HFFc6 (cell line): ENCODE data around the gene ULK1. TPM values are rescaled to one million over a fixed set of nuclear protein-coding genes. Genes with fewer than 3 reads are reported as not detected.
"Not testable (repeated sequence)": the region's sequence is repeated elsewhere in the genome, so short reads cannot be mapped to it uniquely, and the experiment has no call there.

ENCODE experiments used
- DNase-seq: peaks from one replicate; pipeline ENCODE4 v3.0.0-alpha.2; 2018
- H3K27ac Mint-ChIP-seq: 2 replicates; pipeline ENCODE4 v1.8.0; 2020; ENCODE audit warnings: mild to moderate bottlenecking, mixed read lengths
- H3K27me3 Mint-ChIP-seq: 2 replicates; pipeline ENCODE4 v1.8.0; 2021; ENCODE audit warnings: mild to moderate bottlenecking, moderate library complexity, mixed read lengths; ENCODE audit not compliant: insufficient read depth
- H3K36me3 Mint-ChIP-seq: 2 replicates; pipeline ENCODE4 v1.8.0; 2021; ENCODE audit warnings: low read depth, mixed read lengths
- H3K4me1 Mint-ChIP-seq: 2 replicates; pipeline ENCODE4 v1.8.0; 2020; ENCODE audit warnings: low read depth, mixed read lengths
- H3K4me3 Mint-ChIP-seq: 2 replicates; pipeline ENCODE4 v1.8.0; 2020; ENCODE audit warnings: mild to moderate bottlenecking, moderate library complexity, mixed read lengths
- H3K9me3 Mint-ChIP-seq: 2 replicates; pipeline ENCODE4 v1.8.0; 2020; ENCODE audit warnings: mild to moderate bottlenecking, mixed read lengths
- CTCF ChIP-seq: fragments of 200-600 bp; sonication (generic); IDR thresholded peaks from 2 replicates; pipeline ENCODE4 v1.5.0; 2021; ENCODE audit warnings: antibody characterized with exemption, mild to moderate bottlenecking
- total RNA-seq, 6 experiments: library from RNA; stranded (reverse); fragmentation: NEBNext Ultra II Directional; extraction: Animal tissue kit (Norgen Biotek cat#: 25700); gene quantifications; 2 replicates in 1 of 6; 3 replicates in 5 of 6; pipeline ENCODE4 v1.2.3, GENCODE V29; 2021

Gene ULK1
- total RNA-seq, 6 experiments from 2014 or later: 21.4 to 35.0 (median 25.5) TPM

DNA sequence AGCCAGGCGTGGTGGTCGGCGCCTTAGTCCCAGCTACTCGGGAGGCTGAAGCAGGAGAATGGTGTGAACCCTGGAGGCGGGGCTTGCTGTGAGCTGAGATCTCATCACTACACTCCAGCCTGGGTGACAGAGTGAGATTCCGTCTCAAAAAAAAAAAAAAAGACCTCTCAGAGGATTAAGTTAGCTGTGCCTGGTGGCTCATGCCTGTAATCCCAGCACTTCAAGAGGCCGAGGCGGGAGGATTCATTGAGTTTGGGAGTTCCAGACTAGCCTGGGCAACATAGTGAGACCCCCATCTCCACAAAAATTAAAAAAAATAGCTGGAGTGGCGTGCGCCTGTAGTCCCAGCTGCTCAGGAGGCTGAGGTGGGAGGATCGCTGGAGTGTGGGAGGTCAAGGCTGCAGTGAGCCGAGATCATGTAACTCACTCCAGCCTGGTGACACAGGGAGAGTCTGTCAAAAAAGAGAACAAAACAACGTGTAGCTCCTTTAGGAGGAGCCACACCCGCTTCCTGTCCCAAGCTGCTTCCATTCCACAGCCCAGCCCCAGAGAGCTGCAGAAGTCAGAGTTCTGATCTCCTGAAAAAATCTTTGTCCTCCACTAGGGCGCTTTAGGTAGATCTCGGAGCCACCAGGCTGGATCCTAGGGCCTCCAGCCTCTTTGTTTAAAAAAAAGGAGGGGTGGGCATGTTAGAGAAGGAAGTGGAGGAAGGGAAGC, 11.5 kb upstream of the ULK1 start:
- DNase-seq: no peak
- H3K9me3 Mint-ChIP-seq: peaks cover 12% of the 10 kb centered on the region
- no peak overlapping the region for H3K27ac Mint-ChIP-seq
- peaks cover 8% of the 10 kb centered on the region for H3K36me3 Mint-ChIP-seq
- H3K4me3 Mint-ChIP-seq: no peak overlapping the region
- H3K27me3 Mint-ChIP-seq: peaks cover 22% of the 10 kb centered on the region
- peaks cover 9% of the 10 kb centered on the region; the same call in 1 of the 2 replicates for H3K4me1 Mint-ChIP-seq
- peak; percentile 21; the same call in 1 of the 2 replicates for TF ChIP-seq CTCF

DNA sequence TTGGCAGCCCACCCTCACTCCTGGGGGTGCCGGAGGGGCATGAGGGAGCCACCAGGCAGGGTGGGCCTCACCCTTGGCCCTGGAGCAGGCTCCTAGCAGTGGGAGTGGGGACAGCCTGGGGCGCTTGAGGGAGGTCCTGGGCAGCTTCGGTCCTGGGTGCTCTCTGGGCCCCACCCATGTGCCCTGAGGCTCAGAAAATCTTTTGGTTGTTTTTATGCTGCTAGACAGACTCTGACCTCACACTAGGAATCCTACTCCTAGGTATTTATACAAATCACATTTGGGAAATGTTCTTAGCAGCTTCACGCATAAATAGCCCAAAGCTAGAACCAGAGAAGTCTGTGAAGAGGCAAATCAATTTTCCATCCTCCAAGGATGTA, 10.9 kb upstream of the ULK1 start:
- Mint-ChIP-seq H3K9me3 (peaks cover 12% of the 10 kb centered on the region), H3K27me3 (peaks cover 18% of the 10 kb centered on the region), H3K4me1 (peaks cover 9% of the 10 kb centered on the region; the same call in 1 of the 2 replicates), H3K36me3 (peaks cover 8% of the 10 kb centered on the region), H3K4me3 (no peak overlapping the region), H3K27ac (no peak overlapping the region)
- TF ChIP-seq CTCF: peak; percentile 5
- DNase-seq: no peak

DNA sequence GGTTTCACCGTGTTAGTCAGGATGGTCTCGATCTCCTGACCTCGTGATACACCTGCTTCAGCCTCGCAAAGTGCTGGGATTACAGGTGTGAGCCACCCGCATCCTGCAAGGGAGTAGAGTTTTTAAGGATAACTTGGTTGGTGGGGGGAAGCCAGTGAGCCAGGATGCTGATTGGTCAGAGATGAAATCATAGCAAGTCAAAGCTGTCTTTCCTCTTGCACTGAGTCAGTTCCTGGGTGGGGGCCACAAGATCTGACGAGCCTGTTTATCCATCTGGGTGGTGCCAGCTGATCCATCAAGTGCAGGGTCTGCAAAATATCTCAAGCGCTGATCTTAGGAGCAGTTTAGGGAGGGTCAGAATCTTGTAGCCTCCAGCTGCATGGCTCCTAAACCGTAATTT, 9.3 kb upstream of the ULK1 start:
- H3K36me3 Mint-ChIP-seq, H3K27ac Mint-ChIP-seq: not testable (repeated sequence)

DNA sequence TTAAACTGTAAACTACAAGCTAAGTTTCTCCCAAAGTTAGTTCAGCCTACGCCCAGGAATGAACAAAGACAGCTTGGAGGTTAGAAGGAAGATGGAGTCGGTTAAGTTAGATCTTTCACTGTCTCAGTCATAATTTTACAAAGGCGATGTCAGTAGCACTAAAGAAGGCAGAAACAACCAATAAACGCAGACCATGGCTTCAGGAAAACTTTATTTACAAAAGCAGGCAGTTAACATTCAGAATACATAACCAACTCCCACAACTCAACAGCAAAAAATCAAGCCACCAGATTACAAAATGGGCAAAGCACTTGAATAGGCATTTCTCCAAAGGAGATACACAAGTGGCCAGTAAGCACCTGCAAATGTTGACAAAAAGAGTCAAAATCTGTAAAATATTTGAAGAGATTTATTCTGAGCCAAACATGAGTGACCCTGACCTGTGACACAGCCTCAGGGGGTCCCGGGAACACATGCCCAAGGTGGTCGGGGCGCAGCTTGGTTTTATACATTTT, 8.8 kb upstream of the ULK1 start:
- Mint-ChIP-seq H3K27me3 (peaks cover 10% of the 10 kb centered on the region), H3K4me3 (no peak overlapping the region), H3K4me1 (peaks cover 9% of the 10 kb centered on the region; the same call in 1 of the 2 replicates), H3K9me3 (peaks cover 12% of the 10 kb centered on the region), H3K36me3 (peaks cover 8% of the 10 kb centered on the region), H3K27ac (no peak overlapping the region)
- no peak for DNase-seq
- TF ChIP-seq CTCF: no peak

More for the DNA sequence above, 9.3 kb upstream of the ULK1 start:
- H3K9me3 Mint-ChIP-seq: peaks cover 12% of the 10 kb centered on the region
- H3K4me1 Mint-ChIP-seq, H3K27me3 Mint-ChIP-seq, DNase-seq, H3K4me3 Mint-ChIP-seq: not testable (repeated sequence)

DNA sequence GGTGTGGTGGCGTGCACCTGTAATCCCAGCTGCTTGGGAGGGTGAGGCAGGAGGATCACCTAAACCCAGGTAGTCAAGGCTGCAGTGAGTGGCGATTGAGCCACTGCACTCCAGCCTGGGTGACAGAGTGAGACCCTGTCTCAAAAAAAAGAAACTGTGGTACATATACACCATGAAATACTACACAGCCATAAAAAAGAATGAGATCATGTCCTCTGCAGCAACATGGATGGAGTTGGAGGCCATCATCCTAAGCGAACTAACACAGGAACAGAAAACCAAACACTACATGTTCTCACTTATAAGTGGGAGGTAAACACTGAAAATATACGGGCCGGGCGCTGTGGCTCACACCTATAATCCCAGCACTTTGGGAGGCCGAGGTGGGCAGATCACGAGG, 2.7 kb upstream of the ULK1 start:
- H3K36me3 Mint-ChIP-seq, H3K27ac Mint-ChIP-seq, H3K4me3 Mint-ChIP-seq, H3K4me1 Mint-ChIP-seq, H3K9me3 Mint-ChIP-seq, DNase-seq, H3K27me3 Mint-ChIP-seq: not testable (repeated sequence)

GRCh38 chr12:131892711-131893604, 1.5 kb upstream of the ULK1 start:
- TF ChIP-seq CTCF: no peak
- no peaks in the 10 kb centered on the region for H3K36me3 Mint-ChIP-seq
- peaks cover 6% of the 10 kb centered on the region for H3K27me3 Mint-ChIP-seq
- peaks cover 13% of the 10 kb centered on the region for H3K4me1 Mint-ChIP-seq
- no peaks in the 10 kb centered on the region for H3K9me3 Mint-ChIP-seq
- H3K27ac Mint-ChIP-seq: no peak overlapping the region
- DNase-seq: no peak
- H3K4me3 Mint-ChIP-seq: no peak overlapping the region
